ENCODE data around the gene MEGF11. TPM values are rescaled to one million over a fixed set of nuclear protein-coding genes. Genes with fewer than 3 reads are reported as not detected.

MEGF11 gene
- total and polyA plus RNA-seq, 10 donors = 0.02 to 0.61 (median 0.23) TPM; not detected in 4

DNA sequence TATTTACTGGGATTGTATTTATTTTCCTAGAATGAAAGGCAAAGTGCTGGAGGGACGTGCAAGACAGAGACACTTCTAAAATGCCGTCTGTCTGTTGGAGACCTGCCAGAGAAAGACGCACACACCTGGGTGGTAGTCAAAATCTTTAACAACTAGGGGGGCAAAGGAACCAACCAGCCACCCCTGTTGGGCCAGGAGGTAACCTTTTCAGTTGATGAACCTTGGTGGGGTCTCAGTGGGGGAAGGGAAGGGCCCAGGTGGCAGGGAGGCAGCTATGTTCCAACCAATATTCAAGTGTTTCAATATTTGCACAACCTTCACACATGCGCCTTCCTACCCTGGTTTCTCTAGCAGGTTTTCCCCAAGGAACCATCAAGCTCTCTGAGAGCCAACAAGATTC lies 99.0 kb downstream of the MEGF11 start:
- intact Hi-C loops (cut with DNase I; ENCODE audit: low total_unique reads) = no loop called here
- Histone ChIP-seq H3K27me3 (replicated peaks in 1 of 7) (peaks cover 0 to 49% (median 0%) of the 10 kb centered on the region in 7 donors), H3K4me1 (no peaks in the 10 kb centered on the region), H3K36me3 (no peaks in the 10 kb centered on the region), H3K9me3 (no peaks in the 10 kb centered on the region), H3K27ac (no peak overlapping the region), H3K4me3 (no peak overlapping the region)
- TF ChIP-seq, protein P1, sequence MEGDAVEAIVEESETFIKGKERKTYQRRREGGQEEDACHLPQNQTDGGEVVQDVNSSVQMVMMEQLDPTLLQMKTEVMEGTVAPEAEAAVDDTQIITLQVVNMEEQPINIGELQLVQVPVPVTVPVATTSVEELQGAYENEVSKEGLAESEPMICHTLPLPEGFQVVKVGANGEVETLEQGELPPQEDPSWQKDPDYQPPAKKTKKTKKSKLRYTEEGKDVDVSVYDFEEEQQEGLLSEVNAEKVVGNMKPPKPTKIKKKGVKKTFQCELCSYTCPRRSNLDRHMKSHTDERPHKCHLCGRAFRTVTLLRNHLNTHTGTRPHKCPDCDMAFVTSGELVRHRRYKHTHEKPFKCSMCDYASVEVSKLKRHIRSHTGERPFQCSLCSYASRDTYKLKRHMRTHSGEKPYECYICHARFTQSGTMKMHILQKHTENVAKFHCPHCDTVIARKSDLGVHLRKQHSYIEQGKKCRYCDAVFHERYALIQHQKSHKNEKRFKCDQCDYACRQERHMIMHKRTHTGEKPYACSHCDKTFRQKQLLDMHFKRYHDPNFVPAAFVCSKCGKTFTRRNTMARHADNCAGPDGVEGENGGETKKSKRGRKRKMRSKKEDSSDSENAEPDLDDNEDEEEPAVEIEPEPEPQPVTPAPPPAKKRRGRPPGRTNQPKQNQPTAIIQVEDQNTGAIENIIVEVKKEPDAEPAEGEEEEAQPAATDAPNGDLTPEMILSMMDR (IDR thresholded peaks at IDR 0.05 in 8 of 11, conservative IDR thresholded peaks at IDR 0.05 in 3 of 11) = no peak
- TF ChIP-seq POLR2A (IDR thresholded peaks at IDR 0.05) = no peak
- TF ChIP-seq POLR2AphosphoS5 (IDR thresholded peaks at IDR 0.05) = no peak
- no peak for DNase-seq
- WGBS, 5 donors = 67 to 82% (median 77%) methylated on average over 4 of the region's 4 CpGs

DNA sequence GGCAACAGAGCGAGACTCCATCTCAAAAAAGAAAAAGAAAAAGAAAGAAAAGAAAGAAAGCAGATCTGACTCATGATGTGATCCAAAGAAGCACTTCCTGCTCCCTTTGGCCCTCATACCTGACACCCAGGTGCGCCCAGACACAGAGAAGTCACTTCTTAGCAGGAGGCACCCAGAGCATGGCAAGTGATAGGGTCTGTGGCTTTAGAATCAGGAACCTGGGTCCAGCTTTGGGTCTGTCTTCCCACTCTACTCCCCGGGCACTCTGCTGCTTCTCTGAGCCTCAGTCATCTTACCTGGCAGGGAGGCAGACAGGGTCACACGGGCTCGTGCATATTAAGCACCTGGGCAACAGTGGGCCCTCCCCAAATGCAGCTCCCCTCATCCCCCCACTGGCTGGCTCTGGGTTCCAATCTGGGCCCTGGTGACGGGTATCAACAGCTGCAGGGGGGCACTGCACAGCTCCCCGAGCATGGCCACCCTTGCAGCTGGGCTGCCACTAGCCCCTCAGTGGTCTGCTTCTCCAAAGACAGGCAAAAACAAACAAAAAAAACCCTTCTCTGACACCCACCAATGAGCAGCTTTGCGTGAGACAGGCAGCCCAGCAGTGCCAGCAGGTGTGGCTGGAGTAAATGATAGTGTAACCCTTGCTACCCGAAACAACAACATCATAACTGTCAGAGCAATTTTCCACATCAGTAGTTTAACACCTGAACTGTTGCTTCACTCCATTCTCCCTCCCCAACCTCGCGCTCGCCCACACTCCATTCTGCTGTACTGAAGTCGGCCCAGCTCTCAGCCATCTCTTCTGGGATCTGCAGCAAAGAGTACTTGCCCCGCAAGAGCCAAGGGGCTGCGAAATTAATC lies 99.8 kb downstream of the MEGF11 start:
- Histone ChIP-seq H3K27me3 (replicated peaks in 1 of 7) (peaks cover 0 to 54% (median 0%) of the 10 kb centered on the region in 7 donors), H3K36me3 (no peaks in the 10 kb centered on the region), H3K9me3 (no peaks in the 10 kb centered on the region), H3K27ac (no peak overlapping the region), H3K4me3 (no peak overlapping the region), H3K4me1 (no peaks in the 10 kb centered on the region)
- DNase-seq = no peak
- TF ChIP-seq POLR2AphosphoS5 (IDR thresholded peaks at IDR 0.05) = no peak
- no peak for TF ChIP-seq POLR2A (IDR thresholded peaks at IDR 0.05)
- TF ChIP-seq, protein P1 (IDR thresholded peaks at IDR 0.05 in 8 of 11, conservative IDR thresholded peaks at IDR 0.05 in 3 of 11) = no peak
- WGBS, 5 donors = 58 to 77% (median 72%) methylated on average over 10 to 15 of the region's 15 CpGs
- intact Hi-C loops (cut with DNase I; ENCODE audit: low total_unique reads) = no loop called here

DNA sequence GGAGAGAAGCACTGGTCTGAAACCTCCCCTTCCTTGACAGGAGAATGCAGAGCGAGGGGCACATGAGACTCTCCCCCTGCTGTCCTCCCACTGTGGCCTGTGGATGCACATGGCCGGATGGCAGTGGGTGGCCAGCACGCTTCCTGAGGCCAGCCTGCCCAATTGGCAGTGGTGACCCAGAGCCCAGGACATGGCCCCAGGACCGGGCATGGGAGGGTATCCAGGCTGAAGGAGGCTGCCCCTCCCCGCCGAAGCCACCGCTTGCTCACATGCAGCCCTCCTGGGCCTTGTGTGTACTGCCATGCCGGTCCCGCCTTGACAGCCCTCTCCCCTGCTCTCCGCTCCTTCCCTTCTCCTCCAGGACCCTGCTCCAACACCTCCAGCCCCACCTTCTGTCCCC lies 100.9 kb downstream of the MEGF11 start:
- no peak for DNase-seq
- intact Hi-C loops (cut with DNase I; ENCODE audit: low total_unique reads) = no loop called here
- no peak overlapping the region for H3K4me3 ChIP-seq
- H3K27me3 ChIP-seq (replicated peaks in 1 of 7) = peaks cover 0 to 54% (median 0%) of the 10 kb centered on the region in 7 donors
- no peak for TF ChIP-seq POLR2A (IDR thresholded peaks at IDR 0.05)
- H3K4me1 ChIP-seq = no peaks in the 10 kb centered on the region
- H3K9me3 ChIP-seq = no peaks in the 10 kb centered on the region
- no peak overlapping the region for H3K27ac ChIP-seq
- no peaks in the 10 kb centered on the region for H3K36me3 ChIP-seq
- 88 to 94% (median 93%) methylated on average over 9 to 10 of the region's 10 CpGs for WGBS, 5 donors

DNA sequence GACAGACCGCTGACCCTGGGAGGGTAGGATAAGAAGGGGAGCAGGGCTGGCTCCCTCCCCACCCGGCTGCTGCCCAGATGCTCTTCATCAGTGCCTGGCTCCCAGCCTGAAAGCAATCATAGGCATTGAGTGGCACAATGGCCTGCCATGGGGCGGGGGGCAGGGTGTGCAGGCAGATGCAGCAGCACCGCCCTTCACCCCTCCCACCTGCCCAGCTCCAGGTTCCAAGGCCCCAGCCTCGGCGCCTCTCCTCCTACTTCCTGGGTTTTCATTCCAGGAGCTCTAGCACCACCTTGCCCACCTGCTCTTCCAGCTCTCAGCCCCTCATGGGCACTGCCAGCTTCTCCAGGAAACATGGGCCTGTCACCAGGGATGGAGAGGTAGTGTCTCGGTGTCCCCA lies 101.7 kb downstream of the MEGF11 start:
- TF ChIP-seq, protein P1 (IDR thresholded peaks at IDR 0.05 in 8 of 11, conservative IDR thresholded peaks at IDR 0.05 in 3 of 11) = no peak
- TF ChIP-seq POLR2A (IDR thresholded peaks at IDR 0.05) = no peak
- TF ChIP-seq POLR2AphosphoS5 (IDR thresholded peaks at IDR 0.05) = no peak
- WGBS, 5 donors = 58 to 93% (median 64%) methylated on average over 5 to 7 of the region's 7 CpGs
- Histone ChIP-seq H3K4me1 (no peaks in the 10 kb centered on the region), H3K27me3 (replicated peaks in 1 of 7) (peaks cover 0 to 54% (median 0%) of the 10 kb centered on the region in 7 donors), H3K4me3 (no peak overlapping the region), H3K27ac (no peak overlapping the region), H3K36me3 (no peaks in the 10 kb centered on the region), H3K9me3 (no peaks in the 10 kb centered on the region)
- intact Hi-C loops (cut with DNase I; ENCODE audit: low total_unique reads) = no loop called here
- peak; percentile 20 for DNase-seq
